Colonic mucosa (tissue), 4 donors: ENCODE data around the gene PLOD3. TPM values are rescaled to one million over a fixed set of nuclear protein-coding genes. Genes with fewer than 3 reads are reported as not detected.
"Not testable (repeated sequence)": the region's sequence is repeated elsewhere in the genome, so short reads cannot be mapped to it uniquely, and the experiment has no call there.

Experiments
- DNase-seq: peaks from one replicate; pipeline ENCODE4 v3.0.0-alpha.2; 2020
- H3K27ac ChIP-seq: fragments of 200-600 bp; one replicate; pipeline ENCODE4 v1.8.0; 2021
- H3K27me3 ChIP-seq: fragments of 200-600 bp; one replicate; pipeline ENCODE4 v1.8.0; 2021
- H3K36me3 ChIP-seq: fragments of 200-600 bp; one replicate; pipeline ENCODE4 v1.8.0; 2021
- H3K4me1 ChIP-seq: fragments of 200-600 bp; one replicate; pipeline ENCODE4 v1.8.0; 2021; ENCODE audit warnings: mild to moderate bottlenecking
- H3K4me3 ChIP-seq: fragments of 200-600 bp; one replicate; pipeline ENCODE4 v1.8.0; 2021
- H3K9ac ChIP-seq, 2 donors: one replicate each; pipeline ENCODE4 v1.7.0; 2013; ENCODE audit warnings: control low read depth in 2 of 2, low read depth in 2 of 2, low read length in 2 of 2
- H3K9me3 ChIP-seq: fragments of 200-600 bp; one replicate; pipeline ENCODE4 v1.8.0; 2021
- intact Hi-C: fragments of 100-400 bp; cut with DNase I; formaldehyde crosslinking; loops from one replicate; pipeline ENCODE4 v1.14.1; 2022
- total RNA-seq, 2 donors: library from RNA; stranded (reverse); fragmentation: NEBNext Ultra II Directional in 1 of 2; extraction: Animal tissue kit (Norgen Biotek cat#: 25700) in 1 of 2; gene quantifications; one replicate each; pipeline ENCODE4 v1.2.1, GENCODE V29; 2021
- TF ChIP-seq, protein P1 (sequence below): fragments of 200-600 bp; IDR thresholded peaks from one replicate; pipeline ENCODE4 v1.8.0; 2022; ENCODE audit warnings: antibody characterized with exemption, mild to moderate bottlenecking
- donor health status: healthy.
- donor health status: DM: no; HTN: no; CAD: no.
- donor health status: DM: no; HTN: no; CAD: no.

The PLOD3 gene
- total RNA-seq, 2 donors from 2014 or later = 67.9 to 149 TPM

DNA sequence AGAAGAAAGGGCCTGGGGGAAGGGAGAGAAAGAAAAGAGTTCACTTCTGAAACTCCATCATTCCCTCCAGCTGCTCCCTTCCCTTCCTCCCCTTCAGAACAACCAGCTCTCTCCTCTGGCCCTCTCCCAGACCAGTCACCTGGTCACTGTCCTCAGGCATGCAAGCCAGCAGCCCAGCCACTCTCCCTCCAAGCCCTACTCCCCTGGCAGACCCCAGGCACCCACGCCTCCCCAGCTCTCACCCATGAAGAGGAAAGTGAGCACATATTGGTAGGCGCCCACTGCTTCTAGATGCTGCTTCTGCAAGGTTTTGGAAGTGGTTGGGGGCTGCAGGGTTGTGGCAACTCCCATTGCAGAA lies 16.9 kb downstream of the PLOD3 start:
- Histone ChIP-seq H3K4me3 (peak overlapping the region; percentile 32), H3K27me3 (peaks cover 8% of the 10 kb centered on the region), H3K9me3 (no peaks in the 10 kb centered on the region), H3K36me3 (no peaks in the 10 kb centered on the region), H3K4me1 (no peaks in the 10 kb centered on the region), H3K9ac (peak overlapping the region; percentile 48 to 78), H3K27ac (peak overlapping the region; percentile 66)
- intact Hi-C loops = no loop called here
- DNase-seq = no peak
- TF ChIP-seq, protein P1, sequence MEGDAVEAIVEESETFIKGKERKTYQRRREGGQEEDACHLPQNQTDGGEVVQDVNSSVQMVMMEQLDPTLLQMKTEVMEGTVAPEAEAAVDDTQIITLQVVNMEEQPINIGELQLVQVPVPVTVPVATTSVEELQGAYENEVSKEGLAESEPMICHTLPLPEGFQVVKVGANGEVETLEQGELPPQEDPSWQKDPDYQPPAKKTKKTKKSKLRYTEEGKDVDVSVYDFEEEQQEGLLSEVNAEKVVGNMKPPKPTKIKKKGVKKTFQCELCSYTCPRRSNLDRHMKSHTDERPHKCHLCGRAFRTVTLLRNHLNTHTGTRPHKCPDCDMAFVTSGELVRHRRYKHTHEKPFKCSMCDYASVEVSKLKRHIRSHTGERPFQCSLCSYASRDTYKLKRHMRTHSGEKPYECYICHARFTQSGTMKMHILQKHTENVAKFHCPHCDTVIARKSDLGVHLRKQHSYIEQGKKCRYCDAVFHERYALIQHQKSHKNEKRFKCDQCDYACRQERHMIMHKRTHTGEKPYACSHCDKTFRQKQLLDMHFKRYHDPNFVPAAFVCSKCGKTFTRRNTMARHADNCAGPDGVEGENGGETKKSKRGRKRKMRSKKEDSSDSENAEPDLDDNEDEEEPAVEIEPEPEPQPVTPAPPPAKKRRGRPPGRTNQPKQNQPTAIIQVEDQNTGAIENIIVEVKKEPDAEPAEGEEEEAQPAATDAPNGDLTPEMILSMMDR = no peak

DNA sequence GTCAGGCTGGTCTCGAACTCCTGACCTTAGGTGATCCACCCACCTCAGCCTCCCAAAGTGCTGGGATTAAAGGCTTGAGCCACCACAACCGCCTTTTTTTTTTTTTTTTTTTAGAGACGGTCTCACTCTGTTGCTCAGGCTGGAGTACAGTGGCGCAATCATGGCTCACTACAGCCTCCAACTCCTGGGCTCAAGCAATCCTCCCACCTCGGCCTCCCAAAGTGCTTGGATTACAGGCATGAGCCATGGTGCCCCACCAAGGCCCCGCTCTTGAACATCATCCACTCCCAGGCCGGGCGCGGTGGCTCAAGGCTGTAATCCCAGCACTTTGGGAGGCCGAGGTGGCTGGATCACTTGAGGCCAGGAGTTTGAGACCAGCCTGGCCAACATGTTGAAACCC lies 17.9 kb downstream of the PLOD3 start:
- H3K4me1 ChIP-seq, intact Hi-C loops, DNase-seq, H3K27ac ChIP-seq, H3K4me3 ChIP-seq, H3K27me3 ChIP-seq, H3K9ac ChIP-seq, H3K9me3 ChIP-seq, H3K36me3 ChIP-seq: not testable (repeated sequence)

DNA sequence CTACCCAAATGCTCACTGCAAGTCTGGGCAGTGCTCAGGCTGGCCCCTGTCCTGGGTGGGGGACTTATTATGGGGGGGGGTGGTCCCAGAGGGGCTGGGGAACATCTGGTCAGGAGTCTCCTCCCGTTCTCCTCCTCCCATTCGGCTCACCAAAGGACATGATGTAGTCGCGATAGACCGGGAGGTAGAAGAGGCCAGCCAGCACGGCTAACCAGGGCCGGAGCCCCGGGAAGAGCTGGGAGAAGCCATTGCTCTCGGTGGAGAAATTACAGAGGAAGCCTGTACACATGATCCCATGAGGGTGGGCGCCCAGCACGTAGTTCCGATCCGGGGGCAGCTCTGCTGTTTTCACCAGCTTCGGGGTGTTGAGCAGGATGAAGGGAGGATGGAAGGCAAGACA lies 18.9 kb downstream of the PLOD3 start:
- H3K27me3 ChIP-seq = peaks cover 8% of the 10 kb centered on the region

DNA sequence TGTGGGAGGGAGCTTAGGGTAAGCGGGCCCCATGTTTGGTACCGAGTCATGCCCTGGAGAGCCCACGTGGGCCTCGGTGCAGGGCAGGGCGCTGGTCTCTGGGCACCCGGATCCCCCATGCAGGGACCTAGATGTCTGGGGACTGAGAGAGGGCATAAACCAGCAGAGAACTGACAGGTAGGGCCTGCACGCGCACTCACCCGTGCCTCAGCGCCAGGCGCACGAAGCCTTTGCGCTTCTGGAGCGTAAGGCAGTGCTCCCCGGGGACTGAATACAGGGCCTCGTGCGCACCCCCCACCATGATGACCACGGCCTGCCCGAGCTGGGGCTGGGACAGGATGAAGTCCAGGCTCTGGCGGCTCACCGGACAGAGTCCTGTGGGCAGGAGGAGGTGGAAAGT lies 19.4 kb downstream of the PLOD3 start:
- TF ChIP-seq, protein P1 = no peak
- Histone ChIP-seq H3K27me3 (peaks cover 8% of the 10 kb centered on the region), H3K9ac (no peak overlapping the region), H3K4me3 (no peak overlapping the region), H3K4me1 (no peaks in the 10 kb centered on the region), H3K36me3 (no peaks in the 10 kb centered on the region), H3K27ac (no peak overlapping the region), H3K9me3 (no peaks in the 10 kb centered on the region)
- DNase-seq = no peak
- intact Hi-C loops = no loop called here

More for the DNA sequence above, 18.9 kb downstream of the PLOD3 start:
- Histone ChIP-seq H3K27ac (no peak overlapping the region), H3K4me1 (no peaks in the 10 kb centered on the region), H3K9me3 (no peaks in the 10 kb centered on the region), H3K4me3 (no peak overlapping the region), H3K9ac (no peak overlapping the region), H3K36me3 (no peaks in the 10 kb centered on the region)
- DNase-seq = no peak
- intact Hi-C loops = no loop called here
- TF ChIP-seq, protein P1 = no peak

DNA sequence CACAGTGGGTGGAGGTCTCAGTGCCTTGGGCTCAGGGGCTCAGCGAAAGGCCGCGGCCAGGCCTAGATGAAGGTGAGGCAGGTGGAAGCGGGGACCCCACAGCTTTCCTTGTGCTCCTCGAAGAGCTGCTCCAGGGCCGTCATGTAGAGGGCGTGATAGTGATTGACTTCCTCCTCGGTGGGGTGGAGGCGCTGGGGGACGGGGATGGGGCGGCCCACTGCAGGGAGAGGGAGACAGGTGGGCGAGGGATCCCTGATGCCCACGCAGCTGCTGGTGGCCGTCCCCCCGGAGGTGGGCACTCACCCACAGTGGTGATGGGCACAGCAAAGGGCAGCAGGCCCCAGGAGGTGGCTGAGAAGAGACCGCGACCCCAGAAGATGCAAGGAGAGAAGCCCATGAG lies 21.5 kb downstream of the PLOD3 start:
- Histone ChIP-seq H3K4me3 (no peak overlapping the region), H3K4me1 (no peaks in the 10 kb centered on the region), H3K9me3 (no peaks in the 10 kb centered on the region), H3K27ac (no peak overlapping the region), H3K36me3 (no peaks in the 10 kb centered on the region), H3K9ac (no peak overlapping the region), H3K27me3 (no peaks in the 10 kb centered on the region)
- TF ChIP-seq, protein P1 = no peak
- intact Hi-C loops = no loop called here
- DNase-seq = no peak

DNA sequence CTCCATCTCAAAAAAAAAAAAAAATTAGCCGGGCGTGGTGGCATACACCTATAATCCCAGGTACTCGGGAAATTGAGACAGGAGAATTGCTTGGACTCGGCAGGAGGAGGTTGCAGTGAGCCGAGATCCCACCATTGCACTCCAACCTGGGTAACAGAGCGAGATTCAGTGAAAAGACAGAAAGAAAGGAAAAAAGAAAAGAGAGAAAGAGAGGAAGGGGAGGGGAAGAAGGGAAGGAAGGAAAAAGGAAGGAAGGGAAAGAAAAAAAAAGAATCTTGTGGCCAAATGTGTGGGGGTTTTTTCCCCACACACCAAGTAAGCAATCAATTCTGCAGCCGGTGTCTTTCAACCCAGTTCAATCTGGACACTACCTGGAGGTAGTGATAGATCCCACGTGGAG lies 28.3 kb downstream of the PLOD3 start:
- no peaks in the 10 kb centered on the region for H3K9me3 ChIP-seq
- no peak overlapping the region for H3K4me3 ChIP-seq
- intact Hi-C loops = no loop called here
- no peak for DNase-seq
- TF ChIP-seq, protein P1 = no peak
- no peaks in the 10 kb centered on the region for H3K36me3 ChIP-seq
- peaks cover 5% of the 10 kb centered on the region for H3K4me1 ChIP-seq
- H3K9ac ChIP-seq = no peak overlapping the region
- H3K27me3 ChIP-seq = no peaks in the 10 kb centered on the region
- no peak overlapping the region for H3K27ac ChIP-seq
